SK-N-MC (cell line): ENCODE data around the gene PDE6H.

Experiments
- EZH2 ChIP-seq: fragments of 200-600 bp; sonication (generic); IDR thresholded peaks from one replicate; pipeline ENCODE4 v1.6.1; 2017; ENCODE audit warnings: antibody characterized with exemption
- POLR2AphosphoS5 ChIP-seq: IDR thresholded peaks from 2 replicates; pipeline ENCODE4 v1.6.1; 2012; ENCODE audit warnings: mild to moderate bottlenecking, low read depth, low read length, borderline replicate concordance

- peak; percentile 72 for TF ChIP-seq POLR2AphosphoS5
- no peak for TF ChIP-seq EZH2
Measured at GRCh38 chr12:14948672-14949071, 24.2 kb upstream of the PDE6H start.
